HepG2 (cell line): ENCODE measurements around the gene CLCNKA. TPM values are rescaled to one million over a fixed set of nuclear protein-coding genes. Genes with fewer than 3 reads are reported as not detected.
A peak's percentile ranks its signal among the peaks of the same experiment; 100 is the strongest.
"Not testable (repeated sequence)": the region's sequence is repeated elsewhere in the genome, so short reads cannot be mapped to it uniquely, and the experiment has no call there.

Experiments
- ATAC-seq: fragments of 200-7000 bp; cut with Tn5 transposase; 3 replicates; pipeline ENCODE4 v1.9.1; 2020; ENCODE audit warnings: mild to moderate bottlenecking, moderate library complexity
- BruUV-seq: library from RNA; stranded (reverse); fragments of 400-500 nt; replicated peaks from 2 replicates; lab custom pipeline; 2021; lab: Mats Ljungman, UMichigan
- CTCF ChIA-PET: fragments of 300-600 bp; formaldehyde crosslinking; extraction: SDS; loops from one replicate; lab custom pipeline; 2021; ENCODE audit warnings: low total read pairs, inconsistent platforms, low intra/inter-chr PET ratio; lab: Yijun Ruan, JAX
- POLR2A ChIA-PET: fragments of 350-600 bp; sonication (Branson Sonifier 250); formaldehyde crosslinking; loops from one replicate; lab custom pipeline; 2020; ENCODE audit warnings: antibody characterized with exemption, inconsistent platforms; lab: Yijun Ruan, JAX
- DNase-seq: peaks from one replicate; pipeline ENCODE4 v3.0.0-alpha.2; 2015; ENCODE audit warnings: low spot score
- FAIRE-seq: peaks from 3 replicates; lab custom pipeline; 2011; peaks lifted over from hg19 to GRCh38; lab: Jason Lieb, UNC
- H2AFZ ChIP-seq: one replicate; pipeline ENCODE4 v1.6.1; 2011; ENCODE audit warnings: low read length, inconsistent platforms
- H3K27ac ChIP-seq: fragments of 300-600 bp; 3 replicates; pipeline ENCODE4 v1.8.0; 2011; ENCODE audit warnings: mixed run types, mild to moderate bottlenecking, mixed read lengths, low read length, inconsistent platforms; ENCODE audit not compliant: insufficient read depth; ENCODE audit errors: extremely low read length
- H3K27me3 ChIP-seq, 2 experiments: fragments of 200-600 bp in 1 of 2; 2 replicates in 1 of 2; 3 replicates in 1 of 2; pipeline versions ENCODE4 v1.6.0 to v1.8.0; 2011; ENCODE audit warnings: low read length in 2 of 2, mild to moderate bottlenecking in 2 of 2, moderate library complexity in 2 of 2, inconsistent platforms in 1 of 2; ENCODE audit not compliant: insufficient read depth in 2 of 2, control insufficient read depth in 1 of 2
- H3K36me3 ChIP-seq, 2 experiments: fragments of 200-600 bp in 1 of 2; replicated peaks in 1 of 2; 2 replicates in 1 of 2; 3 replicates in 1 of 2; pipeline versions ENCODE4 v1.5.1 to v1.8.0; 2011; ENCODE audit warnings: low read length in 2 of 2, inconsistent platforms in 1 of 2; ENCODE audit not compliant: insufficient read depth in 2 of 2, control insufficient read depth in 1 of 2
- H3K4me1 ChIP-seq: 2 replicates; pipeline ENCODE4 v1.5.1; 2012; ENCODE audit warnings: low read length, inconsistent platforms; ENCODE audit not compliant: insufficient read depth
- H3K4me2 ChIP-seq: 2 replicates; pipeline ENCODE4 v1.6.0; 2011; ENCODE audit warnings: low read depth, low read length, inconsistent platforms
- H3K4me3 ChIP-seq, 3 experiments: fragments of 200-600 bp in 1 of 3; sonication (generic), shearing (Covaris generic) in 1 of 3; replicated peaks in 1 of 3; 2 replicates each; pipeline ENCODE4 v1.5.1; 2011 to 2016; ENCODE audit warnings: low read length in 3 of 3, inconsistent platforms in 2 of 3, low read depth in 2 of 3, mild to moderate bottlenecking in 2 of 3, control low read depth in 1 of 3, mixed read lengths in 1 of 3; ENCODE audit not compliant: insufficient read depth in 1 of 3
- H3K79me2 ChIP-seq: one replicate; pipeline ENCODE4 v1.6.1; 2011; ENCODE audit warnings: low read length, inconsistent platforms; ENCODE audit not compliant: insufficient read depth
- H3K9ac ChIP-seq: 2 replicates; pipeline ENCODE4 v1.6.0; 2011; ENCODE audit warnings: mild to moderate bottlenecking, low read depth, low read length, inconsistent platforms; ENCODE audit not compliant: insufficient read depth
- H3K9me3 ChIP-seq: 2 replicates; pipeline ENCODE4 v1.5.1; 2012; ENCODE audit warnings: mild to moderate bottlenecking, low read length
- H4K20me1 ChIP-seq: 2 replicates; pipeline ENCODE4 v1.6.0; 2011; ENCODE audit warnings: inconsistent platforms, mild to moderate bottlenecking, low read length, moderate library complexity; ENCODE audit not compliant: insufficient read depth
- EEA1 ChIP-seq: sonication (generic); formaldehyde crosslinking; IDR thresholded peaks from 2 replicates; pipeline ENCODE4 v1.5.1; 2020; ENCODE audit warnings: mild to moderate bottlenecking, missing genetic modification reagents, borderline replicate concordance
- FOXJ3 ChIP-seq: sonication (generic); formaldehyde crosslinking; IDR thresholded peaks from 2 replicates; pipeline ENCODE4 v1.4.0; 2020; ENCODE audit warnings: missing genetic modification reagents, mild to moderate bottlenecking, borderline replicate concordance
- LRRFIP1 ChIP-seq: sonication (generic); formaldehyde crosslinking; conservative IDR thresholded peaks from 2 replicates; pipeline ENCODE4 v1.4.0; 2020; ENCODE audit warnings: missing genetic modification reagents
- MYC ChIP-seq: sonication (generic); formaldehyde crosslinking; IDR thresholded peaks from 2 replicates; pipeline ENCODE4 v1.9.0; 2021; ENCODE audit warnings: missing genetic modification reagents, borderline replicate concordance
- PBX2 ChIP-seq: IDR thresholded peaks from 2 replicates; pipeline ENCODE4 v1.6.1; 2016; ENCODE audit warnings: control low read depth
- POLR2AphosphoS5 ChIP-seq: IDR thresholded peaks from 2 replicates; pipeline ENCODE4 v1.6.1; 2012; ENCODE audit warnings: low read depth, low read length
- TCF7 ChIP-seq: sonication (generic); IDR thresholded peaks from 2 replicates; pipeline ENCODE4 v1.6.1; 2016; ENCODE audit warnings: antibody characterized with exemption, low read depth
- ZBTB49 ChIP-seq: sonication (generic); formaldehyde crosslinking; IDR thresholded peaks from 2 replicates; pipeline ENCODE4 v1.4.0; 2020; ENCODE audit warnings: missing genetic modification reagents, borderline replicate concordance
- ZMYM2 ChIP-seq: sonication (generic); formaldehyde crosslinking; IDR thresholded peaks from 2 replicates; pipeline ENCODE4 v1.8.0; 2022; ENCODE audit warnings: mild to moderate bottlenecking, missing genetic modification reagents
- ZNF160 ChIP-seq: sonication (generic); formaldehyde crosslinking; IDR thresholded peaks from 2 replicates; pipeline ENCODE4 v1.8.0; 2022; ENCODE audit warnings: mild to moderate bottlenecking, inconsistent platforms, missing genetic modification reagents
- ZNF768 ChIP-seq: sonication (generic); formaldehyde crosslinking; IDR thresholded peaks from 2 replicates; pipeline ENCODE4 v1.4.0; 2020; ENCODE audit warnings: missing genetic modification reagents
- WGBS: methylation state at CpG from one replicate; pipeline ENCODE4 v1.1.6; 2017; ENCODE audit warnings: low lambda C conversion rate; 5-methylcytosine and 5-hydroxymethylcytosine counted together
- in situ Hi-C: cut with HindIII; loops from 2 replicates; pipeline ENCODE4 v1.10.0; 2017; ENCODE audit warnings: low pct_unique_long_range_greater_than_20kb; ENCODE audit not compliant: extremely low pct_ligation_motif_present
- intact Hi-C: fragments of 100-400 bp; cut with micrococcal nuclease; formaldehyde crosslinking; loops from one replicate; pipeline ENCODE4 v1.10.0; 2022; ENCODE audit not compliant: unreplicated experiment
- polyA plus RNA-seq, 8 experiments: library from polyadenylated mRNA; depleted of rRNA in 3 of 8; stranded (reverse) in 7 of 8; unstranded in 1 of 8; fragments of >200 nt; fragmentation: Illumina TruSeq in 4 of 8; extraction: Trizol in 4 of 8; gene quantifications; 2 replicates each; pipeline versions ENCODE4 v1.2.1 to v1.2.3, GENCODE V29; 2011 to 2016; ENCODE audit warnings: low read depth in 4 of 8, missing spikeins in 1 of 8, mixed read lengths in 1 of 8; ENCODE audit not compliant: insufficient read depth in 1 of 8
- total RNA-seq, 5 experiments: library from RNA; depleted of rRNA; stranded (reverse); fragments of >200 nt; fragmentation: Illumina TruSeq; extraction: Trizol; gene quantifications; 2 replicates each; pipeline ENCODE4 v1.2.3, GENCODE V29; 2016; ENCODE audit warnings: low read depth in 1 of 5

CLCNKA gene
- total and polyA plus RNA-seq, 2 of the 13 experiments (the other 11 are each of a cell fraction or from before 2014, with no cell fraction given): 0.03 TPM; not detected in 1

- no peak for TF ChIP-seq LRRFIP1 (CRISPR knock-in tag)
- TF ChIP-seq, all 625 proteins: peak for 0
Observed at GRCh38 chr1:16020325-16020724, 1.5 kb upstream of the CLCNKA start (continued).

- Histone ChIP-seq H3K27me3 (peaks cover 9 to 80% of the 10 kb centered on the region in 2 experiments; a peak in 4 of 5 replicates), H3K4me1 (peaks cover 46% of the 10 kb centered on the region)
- H2AFZ ChIP-seq, H3K9me3 ChIP-seq, BruUV-seq, intact Hi-C loops, H3K4me3 ChIP-seq, H3K27ac ChIP-seq, H3K4me2 ChIP-seq, H3K36me3 ChIP-seq, FAIRE-seq, H4K20me1 ChIP-seq, ATAC-seq, H3K9ac ChIP-seq, DNase-seq, POLR2A ChIA-PET, in situ Hi-C loops, H3K79me2 ChIP-seq, CTCF ChIA-PET: not testable (repeated sequence)
- TF ChIP-seq ZNF768 (CRISPR knock-in tag): peak; percentile 91
- 11% methylated on average over 3 of the region's 9 CpGs for WGBS
Observed at GRCh38 chr1:16020878-16021277, 958 bp upstream of the CLCNKA start.

GRCh38 chr1:16022393-16022792 lies 557 bp downstream of the CLCNKA start:
- ChIA-PET POLR2A (no interaction called here), CTCF (no interaction called here)
- intact Hi-C loops: no loop called here
- Histone ChIP-seq H3K9ac (no peak overlapping the region), H2AFZ (no peak overlapping the region), H3K27me3 (peaks cover 11 to 65% of the 10 kb centered on the region in 2 experiments; a peak in 4 of 5 replicates), H3K27ac (no peak overlapping the region), H3K4me3 (no peak overlapping the region), H3K79me2 (no peaks in the 10 kb centered on the region), H3K4me2 (no peak overlapping the region), H3K36me3 (no peaks in the 10 kb centered on the region), H3K4me1 (peaks cover 37% of the 10 kb centered on the region), H4K20me1 (no peaks in the 10 kb centered on the region), H3K9me3 (no peaks in the 10 kb centered on the region)
- no peak for ATAC-seq
- no peak for DNase-seq
- WGBS: 32% methylated on average over 3 of the region's 11 CpGs
- BruUV-seq: no TSS peak
- in situ Hi-C loops: no loop called here
- FAIRE-seq: no peak
- TF ChIP-seq TCF7 (no peak), PBX2 (no peak), MYC (CRISPR knock-in tag) (no peak), EEA1 (CRISPR knock-in tag) (no peak), POLR2AphosphoS5 (no peak), ZMYM2 (CRISPR knock-in tag) (no peak), ZNF160 (no peak), FOXJ3 (no peak), ZBTB49 (CRISPR knock-in tag) (no peak)
